CD14-positive monocyte (primary cell): ENCODE measurements around the gene SS18L1. TPM values are rescaled to one million over a fixed set of nuclear protein-coding genes. Genes with fewer than 3 reads are reported as not detected.

Source experiments
- DNase-seq, 3 donors: peaks; one replicate each; pipeline ENCODE4 v3.0.0-alpha.2; 2011 to 2022
- H2AFZ ChIP-seq: 2 replicates; pipeline ENCODE4 v1.6.0; 2012; ENCODE audit warnings: mild to moderate bottlenecking, low read depth, low read length, inconsistent platforms; ENCODE audit not compliant: insufficient read depth, poor library complexity, severe bottlenecking
- H3K27ac ChIP-seq, 2 donors: 1 replicate in 1 of 2; 2 replicates in 1 of 2; pipeline ENCODE4 v1.5.1; 2012 to 2013; ENCODE audit warnings: low read length in 2 of 2, control low read depth in 1 of 2, inconsistent platforms in 1 of 2, low read depth in 1 of 2, mild to moderate bottlenecking in 1 of 2
- H3K27me3 ChIP-seq, 2 donors: one replicate each; pipeline versions ENCODE4 v1.6.0 to v1.6.1; 2011 to 2013; ENCODE audit warnings: low read length in 2 of 2; ENCODE audit not compliant: control insufficient read depth in 2 of 2, insufficient read depth in 2 of 2
- H3K36me3 ChIP-seq, 2 donors: replicated peaks in 1 of 2; 1 replicate in 1 of 2; 2 replicates in 1 of 2; pipeline versions ENCODE4 v1.5.1 to v1.6.1; 2012 to 2013; ENCODE audit warnings: low read length in 2 of 2, control low read depth in 1 of 2, inconsistent platforms in 1 of 2, mild to moderate bottlenecking in 1 of 2; ENCODE audit not compliant: insufficient read depth in 2 of 2, control insufficient read depth in 1 of 2
- H3K4me1 ChIP-seq, 2 donors: 1 replicate in 1 of 2; 2 replicates in 1 of 2; pipeline versions ENCODE4 v1.5.1 to v1.6.1; 2012 to 2013; ENCODE audit warnings: low read length in 2 of 2, control low read depth in 1 of 2, inconsistent platforms in 1 of 2, mild to moderate bottlenecking in 1 of 2, moderate library complexity in 1 of 2; ENCODE audit not compliant: insufficient read depth in 2 of 2, control insufficient read depth in 1 of 2
- H3K4me2 ChIP-seq: replicated peaks from 2 replicates; pipeline ENCODE3; 2012; ENCODE audit warnings: low read length, moderate library complexity, mild to moderate bottlenecking; ENCODE audit not compliant: poor library complexity, severe bottlenecking; ENCODE audit errors: extremely low read depth
- H3K4me3 ChIP-seq, 3 experiments: fragments of 200-600 bp in 1 of 3; sonication (generic) in 1 of 3; replicated peaks in 1 of 3; 1 replicate in 2 of 3; 2 replicates in 1 of 3; pipeline ENCODE4 v1.5.1; 2011 to 2013; ENCODE audit warnings: low read length in 3 of 3, mild to moderate bottlenecking in 3 of 3, control low read depth in 2 of 3, low read depth in 2 of 3, inconsistent platforms in 1 of 3, moderate library complexity in 1 of 3
- H3K79me2 ChIP-seq: 2 replicates; pipeline ENCODE4 v1.6.0; 2012; ENCODE audit warnings: mild to moderate bottlenecking, control low read depth, inconsistent platforms, low read length, moderate library complexity; ENCODE audit not compliant: insufficient read depth
- H3K9ac ChIP-seq: 2 replicates; pipeline ENCODE4 v1.6.0; 2017; ENCODE audit warnings: low read length, mild to moderate bottlenecking; ENCODE audit not compliant: insufficient read depth, poor library complexity, severe bottlenecking
- H3K9me3 ChIP-seq, 2 donors: replicated peaks in 1 of 2; 1 replicate in 1 of 2; 2 replicates in 1 of 2; pipeline versions ENCODE4 v1.5.1 to v1.6.1; 2012 to 2013; ENCODE audit warnings: low read length in 2 of 2, control low read depth in 1 of 2; ENCODE audit not compliant: control insufficient read depth in 1 of 2, insufficient read depth in 1 of 2
- H4K20me1 ChIP-seq: 2 replicates; pipeline ENCODE4 v1.6.0; 2012; ENCODE audit warnings: mild to moderate bottlenecking, low read length, control low read depth, moderate library complexity; ENCODE audit not compliant: insufficient read depth
- H3K27ac Mint-ChIP-seq, 7 donors: one replicate each; pipeline ENCODE4 v1.8.0; 2020; ENCODE audit warnings: mild to moderate bottlenecking in 7 of 7, mixed read lengths in 7 of 7, moderate library complexity in 6 of 7, inconsistent platforms in 2 of 7
- H3K27me3 Mint-ChIP-seq, 3 donors: one replicate each; pipeline ENCODE4 v1.8.0; 2021 to 2022; ENCODE audit warnings: low read depth in 3 of 3, mild to moderate bottlenecking in 3 of 3, mixed read lengths in 3 of 3, moderate library complexity in 3 of 3, inconsistent platforms in 1 of 3
- H3K36me3 Mint-ChIP-seq, 2 donors: one replicate each; pipeline ENCODE4 v1.8.0; 2020; ENCODE audit warnings: mixed read lengths in 2 of 2, inconsistent platforms in 1 of 2, mild to moderate bottlenecking in 1 of 2
- H3K4me1 Mint-ChIP-seq: one replicate; pipeline ENCODE4 v1.8.0; 2020; ENCODE audit warnings: mild to moderate bottlenecking, mixed read lengths
- H3K4me3 Mint-ChIP-seq, 2 donors: one replicate each; pipeline ENCODE4 v1.8.0; 2020; ENCODE audit warnings: mild to moderate bottlenecking in 2 of 2, mixed read lengths in 2 of 2, moderate library complexity in 1 of 2
- H3K9me3 Mint-ChIP-seq, 7 donors: one replicate each; pipeline ENCODE4 v1.8.0; 2020 to 2022; ENCODE audit warnings: mixed read lengths in 7 of 7, mild to moderate bottlenecking in 6 of 7, moderate library complexity in 6 of 7, inconsistent platforms in 2 of 7
- WGBS: methylation state at CpG from one replicate; pipeline ENCODE4 v1.1.5; 2013; ENCODE audit warnings: missing lambda C conversion rate; ENCODE audit not compliant: insufficient coverage; 5-methylcytosine and 5-hydroxymethylcytosine counted together
- intact Hi-C, 2 donors: fragments of 100-400 bp; cut with micrococcal nuclease; formaldehyde crosslinking; loops; one replicate each; pipeline versions ENCODE4 v1.15.0 to v1.15.1; 2023
- polyA plus RNA-seq, 3 donors: library from polyadenylated mRNA; depleted of rRNA in 1 of 3; unstranded in 2 of 3; stranded (reverse) in 1 of 3; fragments of 300-500 nt in 2 of 3; fragments of >200 nt in 1 of 3; fragmentation: Illumina TruSeq in 2 of 3; gene quantifications; 1 replicate in 2 of 3; 2 replicates in 1 of 3; pipeline ENCODE4 v1.2.3, GENCODE V29; 2012 to 2021
- TF ChIP-seq, protein P1 (sequence below): fragments of 200-600 bp; IDR thresholded peaks from one replicate; pipeline ENCODE4 v1.8.0; 2022; ENCODE audit warnings: antibody characterized with exemption, mild to moderate bottlenecking

The SS18L1 gene
- polyA plus RNA-seq, 3 donors = 0.75 to 16.5 (median 1.1) TPM

- no peak for DNase-seq
- no peaks in the 10 kb centered on the region for H3K79me2 ChIP-seq
- Mint-ChIP-seq H3K4me1 (no peaks in the 10 kb centered on the region), H3K4me3 (no peak overlapping the region), H3K27me3 (peaks cover 14 to 44% (median 43%) of the 10 kb centered on the region in 3 donors), H3K9me3 (peaks cover 0 to 2% (median 0%) of the 10 kb centered on the region in 7 donors), H3K27ac (peak overlapping the region in 1 of 7 donors; percentile 15), H3K36me3 (no peaks in the 10 kb centered on the region)
- intact Hi-C loops = no loop called here
- no peak overlapping the region for H3K27ac ChIP-seq
- no peak overlapping the region for H2AFZ ChIP-seq
- no peak overlapping the region for H3K4me3 ChIP-seq
- H3K9me3 ChIP-seq = peaks cover 0 to 11% of the 10 kb centered on the region in 2 donors
- TF ChIP-seq, protein P1, sequence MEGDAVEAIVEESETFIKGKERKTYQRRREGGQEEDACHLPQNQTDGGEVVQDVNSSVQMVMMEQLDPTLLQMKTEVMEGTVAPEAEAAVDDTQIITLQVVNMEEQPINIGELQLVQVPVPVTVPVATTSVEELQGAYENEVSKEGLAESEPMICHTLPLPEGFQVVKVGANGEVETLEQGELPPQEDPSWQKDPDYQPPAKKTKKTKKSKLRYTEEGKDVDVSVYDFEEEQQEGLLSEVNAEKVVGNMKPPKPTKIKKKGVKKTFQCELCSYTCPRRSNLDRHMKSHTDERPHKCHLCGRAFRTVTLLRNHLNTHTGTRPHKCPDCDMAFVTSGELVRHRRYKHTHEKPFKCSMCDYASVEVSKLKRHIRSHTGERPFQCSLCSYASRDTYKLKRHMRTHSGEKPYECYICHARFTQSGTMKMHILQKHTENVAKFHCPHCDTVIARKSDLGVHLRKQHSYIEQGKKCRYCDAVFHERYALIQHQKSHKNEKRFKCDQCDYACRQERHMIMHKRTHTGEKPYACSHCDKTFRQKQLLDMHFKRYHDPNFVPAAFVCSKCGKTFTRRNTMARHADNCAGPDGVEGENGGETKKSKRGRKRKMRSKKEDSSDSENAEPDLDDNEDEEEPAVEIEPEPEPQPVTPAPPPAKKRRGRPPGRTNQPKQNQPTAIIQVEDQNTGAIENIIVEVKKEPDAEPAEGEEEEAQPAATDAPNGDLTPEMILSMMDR = no peak
- no peaks in the 10 kb centered on the region for H3K36me3 ChIP-seq
- WGBS = 89% methylated on average over 15 of the region's 17 CpGs
- H4K20me1 ChIP-seq = no peaks in the 10 kb centered on the region
- no peak overlapping the region for H3K4me2 ChIP-seq
- H3K27me3 ChIP-seq = peaks cover 0 to 15% of the 10 kb centered on the region in 2 donors
- H3K4me1 ChIP-seq = no peaks in the 10 kb centered on the region
- H3K9ac ChIP-seq = no peak overlapping the region
Measured at GRCh38 chr20:62225820-62226635, 82.5 kb downstream of the SS18L1 start.

DNA sequence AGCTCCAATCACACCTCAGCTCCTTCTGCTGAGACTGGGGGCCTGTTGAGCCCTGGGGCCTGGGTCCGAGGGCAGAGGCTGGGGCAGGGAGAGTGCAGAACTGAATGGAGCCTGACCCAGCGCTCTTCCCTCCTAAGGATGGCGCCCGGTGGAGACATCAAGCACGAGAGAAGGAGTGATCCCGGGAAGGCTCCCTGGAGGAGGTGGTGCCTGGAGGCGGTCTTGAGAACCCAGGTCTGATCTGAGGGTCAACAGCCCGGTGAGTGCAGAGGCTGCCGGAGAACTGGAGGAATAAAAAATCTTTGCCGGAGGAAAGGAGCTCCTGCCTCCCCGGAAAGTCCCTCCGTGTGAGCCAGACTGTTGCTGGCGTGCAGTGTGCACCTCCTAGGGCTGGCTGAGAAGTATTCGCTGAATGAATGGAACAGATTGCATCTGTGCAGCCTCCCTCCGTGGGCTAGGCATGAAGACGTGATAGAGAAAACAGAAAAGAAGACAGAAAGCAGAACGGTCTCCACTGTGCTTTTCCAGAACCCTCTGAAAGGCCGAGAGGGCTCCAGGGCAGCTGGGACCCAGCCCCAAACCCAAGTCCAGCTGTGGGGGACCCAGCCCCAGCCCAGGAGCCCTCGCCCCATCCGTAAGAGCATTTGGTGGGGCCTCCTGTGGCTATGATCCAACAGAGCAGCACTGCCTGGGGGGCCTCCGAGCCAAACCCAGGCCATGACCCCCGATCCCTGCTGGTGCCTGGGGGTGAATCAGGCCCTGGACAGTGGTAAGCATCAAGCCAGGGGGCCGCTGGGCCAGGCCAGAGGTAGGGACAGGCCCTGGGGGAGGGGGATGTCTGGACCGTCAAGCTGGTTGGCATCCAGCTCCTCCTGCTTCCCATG, 83.4 kb downstream of the SS18L1 start:
- peaks cover 0 to 11% of the 10 kb centered on the region in 2 donors for H3K9me3 ChIP-seq
- peaks cover 0 to 6% of the 10 kb centered on the region in 2 donors for H3K27me3 ChIP-seq
- no peak for DNase-seq
- H3K27ac ChIP-seq = no peak overlapping the region
- Mint-ChIP-seq H3K4me1 (no peaks in the 10 kb centered on the region), H3K36me3 (no peaks in the 10 kb centered on the region), H3K27ac (no peak overlapping the region), H3K4me3 (no peak overlapping the region), H3K9me3 (peaks cover 0 to 3% (median 0%) of the 10 kb centered on the region in 7 donors), H3K27me3 (peaks cover 7 to 35% (median 34%) of the 10 kb centered on the region in 3 donors)
- intact Hi-C loops = no loop called here
- H3K4me3 ChIP-seq = no peak overlapping the region
- H3K4me2 ChIP-seq = no peak overlapping the region
- no peaks in the 10 kb centered on the region for H3K79me2 ChIP-seq
- H3K36me3 ChIP-seq = no peaks in the 10 kb centered on the region
- TF ChIP-seq, protein P1 = no peak
- H3K9ac ChIP-seq = no peak overlapping the region
- H4K20me1 ChIP-seq = no peaks in the 10 kb centered on the region
- H2AFZ ChIP-seq = no peak overlapping the region
- WGBS = 78% methylated on average over 22 of the region's 24 CpGs
- no peaks in the 10 kb centered on the region for H3K4me1 ChIP-seq
